K562 (cell line): ENCODE data around the gene ZNRF2.

Experiments used
- ARID3A ChIP-seq: IDR thresholded peaks from 2 replicates; pipeline ENCODE4 v1.6.1; 2012; ENCODE audit warnings: low read depth, low read length, improper control_type of control experiment, borderline replicate concordance
- ETS1 ChIP-seq: conservative IDR thresholded peaks from 2 replicates; pipeline ENCODE4 v1.6.1; 2011; ENCODE audit warnings: low read depth, mild to moderate bottlenecking, low read length; ENCODE audit not compliant: control insufficient read depth
- EZH2 ChIP-seq: IDR thresholded peaks from 2 replicates; pipeline ENCODE4 v1.6.1; 2012; ENCODE audit warnings: low read depth, mild to moderate bottlenecking, inconsistent platforms, low read length, borderline replicate concordance
- KLF1 ChIP-seq: fragments of 450-650 bp; IDR thresholded peaks from 2 replicates; pipeline ENCODE4 v1.6.1; 2016; ENCODE audit warnings: missing genetic modification characterization, missing compliant biosample characterization
- L3MBTL2 ChIP-seq: fragments of 450-650 bp; IDR thresholded peaks from 2 replicates; pipeline ENCODE4 v1.6.1; 2016; ENCODE audit warnings: mild to moderate bottlenecking, moderate library complexity
- PHB2 ChIP-seq: fragments of 450-650 bp; IDR thresholded peaks from 2 replicates; pipeline ENCODE4 v1.6.1; 2017; ENCODE audit warnings: low read depth
- SRF ChIP-seq, 2 experiments: fragments of 250-450, 450-650 bp in 1 of 2; sonication (Bioruptor Pico) in 1 of 2; sonication (generic) in 1 of 2; formaldehyde crosslinking; IDR thresholded peaks; 2 replicates each; pipeline versions ENCODE4 v1.5.0 to v1.5.1; 2020 to 2022; ENCODE audit warnings: mild to moderate bottlenecking in 1 of 2, missing genetic modification reagents in 1 of 2
- TSHZ1 ChIP-seq: fragments of 250-450 bp; sonication (Bioruptor Pico); IDR thresholded peaks from 2 replicates; pipeline ENCODE4 v1.4.0; 2020; ENCODE audit warnings: mild to moderate bottlenecking, moderate library complexity
- XRCC5 ChIP-seq: fragments of 200-400 bp; formaldehyde crosslinking; IDR thresholded peaks from 2 replicates; pipeline ENCODE4 v1.6.1; 2017; ENCODE audit warnings: low read depth, mild to moderate bottlenecking, low read length
- ZBTB43 ChIP-seq: sonication (generic); formaldehyde crosslinking; IDR thresholded peaks from 2 replicates; pipeline ENCODE4 v1.8.0; 2023; ENCODE audit warnings: mild to moderate bottlenecking, missing genetic modification reagents
- ZNF274 ChIP-seq: IDR thresholded peaks from 2 replicates; pipeline ENCODE4 v1.6.1; 2011; ENCODE audit warnings: low read depth, mild to moderate bottlenecking, low read length, moderate library complexity, borderline replicate concordance
- ZNF696 ChIP-seq: fragments of 250-450 bp; sonication (Bioruptor Pico); conservative IDR thresholded peaks from 2 replicates; pipeline ENCODE4 v1.4.0; 2020; ENCODE audit warnings: mild to moderate bottlenecking, moderate library complexity

- TF ChIP-seq ARID3A (no peak), L3MBTL2 (no peak), PHB2 (no peak), XRCC5 (no peak), ETS1 (no peak), ZBTB43 (CRISPR knock-in tag) (no peak), ZNF274 (no peak), ZNF696 (CRISPR knock-in tag) (no peak), KLF1 (tag) (no peak), TSHZ1 (CRISPR knock-in tag) (no peak), SRF (CRISPR knock-in tag; IDR thresholded peaks at IDR 0.05) (no peak), EZH2 (no peak)
Measured at GRCh38 chr7:30349170-30349569, 64.8 kb downstream of the ZNRF2 start.
